GM19240 (cell line): Measurements from ENCODE around the gene RHOJ.

ENCODE experiments used
- DNase-seq: peaks from one replicate; pipeline ENCODE4 v3.0.0; 2011; ENCODE audit warnings: low spot score; ENCODE audit not compliant: insufficient read length

RHOJ gene

DNA sequence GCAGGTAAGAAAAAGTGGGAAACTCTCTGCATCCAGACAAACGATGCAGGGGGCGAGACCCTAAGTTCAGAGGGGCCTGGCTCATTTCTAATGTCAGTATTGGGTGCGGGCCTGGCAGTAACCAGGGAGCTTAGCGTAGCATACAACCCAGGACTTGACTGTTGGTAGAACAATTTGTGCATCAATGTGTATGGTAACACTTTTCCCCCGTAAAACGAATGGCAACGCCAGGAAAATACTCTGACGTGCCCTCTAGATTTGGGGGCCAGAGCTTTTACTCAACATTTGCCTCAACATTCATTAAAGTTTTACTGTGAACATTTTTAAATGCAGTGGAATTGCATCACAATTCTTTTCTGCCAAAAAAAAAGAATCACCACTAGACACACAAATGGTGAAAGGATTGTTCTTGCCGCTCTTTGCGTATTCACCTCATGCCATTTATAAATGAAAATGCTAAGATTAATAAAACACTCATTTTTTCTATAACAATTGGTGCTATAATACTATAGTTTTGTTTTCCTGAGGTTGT, 867 bp downstream of the RHOJ start:
- no peak for DNase-seq

DNA sequence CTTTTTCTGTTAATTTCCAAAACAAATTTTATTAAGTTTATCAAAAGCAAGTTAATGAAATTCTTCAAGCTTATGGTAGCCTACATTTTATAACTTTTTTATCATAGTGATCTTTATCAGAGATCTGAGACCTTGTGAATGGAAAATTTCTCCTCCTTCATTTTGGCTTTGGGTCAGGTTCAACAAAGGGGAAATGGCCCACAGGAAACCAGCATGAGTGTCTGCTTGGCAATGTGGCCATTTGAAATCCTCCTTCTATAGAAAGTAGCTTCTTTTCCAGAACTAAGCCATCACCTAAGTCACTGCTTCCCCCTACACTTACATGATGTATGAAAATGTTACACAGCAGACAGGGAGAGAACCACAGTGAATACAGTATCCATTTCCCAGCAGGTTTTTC, 1.6 kb downstream of the RHOJ start:
- DNase-seq: no peak

DNA sequence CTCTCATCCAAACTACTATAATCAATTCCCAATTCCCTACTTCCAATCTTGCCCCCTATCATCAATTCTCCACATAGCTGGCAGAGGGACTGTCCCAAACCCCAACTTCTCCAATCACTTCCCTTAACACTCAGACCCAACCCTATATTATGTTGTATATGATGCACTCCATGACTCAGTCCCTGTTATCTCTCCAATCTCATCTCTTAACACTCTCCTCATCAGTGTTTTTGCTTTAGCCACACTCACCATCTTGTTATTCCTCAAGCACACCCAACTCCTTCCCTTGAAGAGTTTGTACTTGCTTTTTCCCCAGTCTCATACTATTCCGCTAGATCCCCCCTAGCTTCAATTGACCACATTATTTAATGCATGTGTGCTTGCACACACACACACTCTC, 4.9 kb downstream of the RHOJ start:
- DNase-seq: no peak

DNA sequence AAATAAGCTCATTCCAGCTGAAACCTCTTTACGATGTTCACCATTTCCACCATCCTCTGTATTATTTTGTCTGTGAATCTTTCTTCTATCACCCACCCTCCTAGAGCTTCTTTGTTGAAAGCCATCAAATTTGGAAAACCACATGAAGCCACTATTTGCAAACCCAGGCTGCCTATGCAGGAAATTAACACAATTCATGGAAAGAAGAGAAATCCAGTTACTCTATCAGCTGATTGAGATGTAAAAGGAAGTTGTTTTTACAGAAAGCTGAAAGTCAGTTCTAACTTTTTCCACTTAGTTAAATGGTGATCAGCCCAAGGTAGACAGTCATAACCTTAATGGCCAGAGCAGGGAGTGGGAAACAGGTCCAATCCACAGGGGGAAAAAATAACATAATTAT, 6.6 kb downstream of the RHOJ start:
- no peak for DNase-seq

DNA sequence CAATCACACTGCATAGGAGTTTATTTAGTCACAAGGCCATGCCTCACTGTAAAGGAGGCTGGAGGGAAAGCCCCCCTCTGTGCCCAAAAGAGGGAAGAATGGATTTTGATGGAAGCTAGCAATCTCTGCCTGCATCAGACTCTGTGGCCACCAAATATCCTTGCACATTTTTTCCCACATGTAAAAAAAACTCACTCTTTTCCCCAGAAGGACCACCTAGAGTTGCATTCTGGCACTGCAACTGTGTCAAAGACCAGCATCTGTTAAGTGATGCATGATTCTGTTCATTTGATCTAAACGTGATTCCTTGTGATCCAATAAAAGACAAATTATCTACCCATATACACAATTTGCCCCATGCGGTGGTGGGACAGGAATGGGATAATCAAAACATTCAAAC, 8.0 kb downstream of the RHOJ start:
- no peak for DNase-seq

DNA sequence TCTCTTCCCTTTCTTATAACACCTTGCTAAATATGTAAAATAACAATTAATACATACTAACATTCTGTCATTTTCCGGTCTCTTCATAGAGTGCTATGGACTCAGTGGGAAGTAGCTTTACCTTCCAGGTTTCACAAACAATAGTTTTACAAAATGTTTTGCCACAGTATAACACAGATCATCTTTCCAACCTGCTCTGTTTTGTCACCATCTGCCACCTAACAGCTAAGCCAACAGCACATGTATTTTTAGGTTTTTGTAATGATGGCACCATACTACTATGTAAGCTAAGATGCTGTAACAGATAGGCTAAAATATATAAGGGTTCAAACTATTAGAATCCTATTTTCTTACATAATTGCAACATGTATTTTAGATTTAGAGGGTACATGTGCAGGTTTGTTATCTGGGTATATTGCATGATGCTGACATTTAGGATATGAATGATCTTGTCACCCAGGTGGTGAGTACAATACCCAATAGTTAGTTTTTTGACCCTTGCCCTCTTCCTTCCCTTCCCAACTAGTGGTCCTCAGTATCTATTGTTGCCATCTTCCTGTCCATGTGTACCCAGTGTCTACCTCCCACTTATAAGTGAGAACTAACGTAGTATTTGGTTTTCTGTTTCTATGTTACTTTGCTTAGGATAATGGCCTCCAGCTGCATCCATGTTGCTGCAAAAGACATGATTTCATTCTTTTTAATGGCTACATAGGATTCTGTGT, 8.7 kb downstream of the RHOJ start:
- no peak for DNase-seq

DNA sequence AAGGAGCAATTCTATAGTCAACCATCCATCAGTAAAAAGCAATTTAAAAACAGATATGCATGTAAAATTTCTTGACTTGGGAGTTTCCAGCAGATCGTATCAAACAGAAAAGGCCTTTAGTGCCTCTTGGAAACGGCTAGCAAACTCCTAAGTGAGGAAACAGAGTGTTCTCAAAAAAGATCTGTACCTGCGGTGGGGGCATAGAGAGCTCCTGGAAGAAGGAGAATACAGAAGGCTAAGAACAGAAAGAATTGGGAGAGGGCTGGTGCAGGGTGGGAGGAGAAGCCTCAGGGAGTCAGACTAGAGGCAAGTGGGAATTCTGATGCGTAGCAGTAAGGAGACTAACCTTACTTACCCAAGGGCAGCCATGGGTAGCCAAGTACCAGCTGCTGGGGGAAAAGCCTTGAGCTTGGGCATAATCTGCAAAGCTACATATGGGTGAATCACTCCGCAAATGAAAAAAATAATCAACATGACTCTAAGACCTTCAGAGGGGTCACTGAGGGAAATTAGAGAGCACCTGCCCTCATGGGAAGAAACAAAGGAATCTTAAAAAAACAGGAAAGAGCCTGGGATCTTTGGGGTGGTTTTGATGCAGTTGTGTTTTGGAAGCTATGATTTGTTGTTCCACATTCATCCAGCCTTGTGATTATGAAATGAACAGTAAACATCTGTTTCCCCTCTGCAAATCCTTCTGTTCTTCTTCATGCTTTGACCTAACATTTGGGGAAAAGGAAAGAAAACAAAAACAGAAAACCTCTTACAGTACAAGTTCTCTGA, 10.4 kb downstream of the RHOJ start:
- DNase-seq: no peak

DNA sequence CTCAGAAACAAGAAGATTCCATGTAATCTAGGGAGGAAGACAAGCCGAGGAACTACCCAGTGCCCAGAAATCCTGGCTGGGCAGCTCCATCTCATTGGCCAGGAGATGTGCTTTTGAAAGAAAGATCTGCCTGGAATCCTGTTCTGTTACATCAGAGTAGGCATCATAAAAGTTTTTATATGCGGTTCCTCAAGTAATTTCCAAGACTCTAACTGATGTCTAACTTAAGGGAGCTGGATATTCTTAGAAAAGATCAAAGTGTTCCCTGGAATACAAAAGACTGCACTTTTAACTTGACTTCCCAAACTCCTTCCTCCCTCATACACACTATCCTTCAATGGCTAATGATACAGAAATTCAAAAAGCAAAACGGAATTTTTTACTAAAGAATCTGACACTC, 16.3 kb downstream of the RHOJ start:
- DNase-seq: no peak

DNA sequence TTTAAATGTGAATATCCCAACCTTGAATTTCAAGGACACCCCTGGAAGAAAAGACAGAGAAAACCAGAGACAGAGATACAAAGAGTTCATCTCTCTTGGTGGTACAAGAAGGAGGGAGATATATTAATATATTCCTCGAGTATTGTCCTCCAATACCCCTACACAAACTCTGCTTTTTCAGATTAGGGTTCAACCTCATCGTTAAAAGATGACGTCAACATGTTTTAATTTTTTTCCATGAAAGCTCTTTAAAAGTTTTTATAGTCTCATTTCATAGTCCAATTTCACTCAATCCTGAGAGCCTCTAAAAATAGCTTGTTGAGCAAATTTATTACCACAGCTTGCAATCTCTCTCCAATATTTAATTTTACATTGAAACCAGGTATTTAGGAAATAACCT, 19.4 kb downstream of the RHOJ start:
- no peak for DNase-seq

DNA sequence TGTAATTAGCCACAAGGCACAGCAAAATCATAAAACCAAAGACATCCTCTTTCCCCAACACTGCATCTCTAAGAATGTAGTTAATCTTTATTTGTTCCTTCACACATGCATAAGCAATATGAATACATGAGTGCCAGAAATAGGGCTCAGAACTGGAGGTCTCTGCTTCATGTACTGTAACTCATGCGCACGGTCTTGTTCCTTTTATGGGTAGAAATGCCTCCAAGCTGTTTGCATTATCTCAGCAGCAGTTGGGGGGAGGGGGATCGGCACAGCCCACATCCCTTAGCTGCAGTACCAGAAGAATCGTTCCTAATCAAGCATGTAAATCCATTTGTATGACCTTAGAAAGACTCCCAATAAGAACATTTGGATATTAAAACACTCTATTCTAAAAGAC, 20.0 kb downstream of the RHOJ start:
- no peak for DNase-seq

DNA sequence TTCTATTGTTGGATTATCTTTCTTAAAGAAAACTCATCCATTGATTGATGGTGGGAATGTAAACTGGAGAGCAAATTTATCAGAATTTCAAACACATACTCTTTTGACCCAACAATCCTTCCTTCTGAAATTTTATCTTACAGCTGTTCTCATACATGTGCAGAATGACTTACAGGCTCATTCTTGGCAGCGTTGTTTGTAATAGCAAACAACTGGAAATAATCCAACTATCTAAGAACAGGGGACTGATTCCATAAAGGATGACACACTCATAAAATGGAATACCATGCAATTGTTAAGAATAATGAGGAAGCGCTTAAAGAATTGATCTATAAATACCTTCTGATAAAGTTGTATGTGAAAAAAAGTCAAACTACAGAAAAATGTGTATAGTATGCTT, 24.0 kb downstream of the RHOJ start:
- DNase-seq: no peak

DNA sequence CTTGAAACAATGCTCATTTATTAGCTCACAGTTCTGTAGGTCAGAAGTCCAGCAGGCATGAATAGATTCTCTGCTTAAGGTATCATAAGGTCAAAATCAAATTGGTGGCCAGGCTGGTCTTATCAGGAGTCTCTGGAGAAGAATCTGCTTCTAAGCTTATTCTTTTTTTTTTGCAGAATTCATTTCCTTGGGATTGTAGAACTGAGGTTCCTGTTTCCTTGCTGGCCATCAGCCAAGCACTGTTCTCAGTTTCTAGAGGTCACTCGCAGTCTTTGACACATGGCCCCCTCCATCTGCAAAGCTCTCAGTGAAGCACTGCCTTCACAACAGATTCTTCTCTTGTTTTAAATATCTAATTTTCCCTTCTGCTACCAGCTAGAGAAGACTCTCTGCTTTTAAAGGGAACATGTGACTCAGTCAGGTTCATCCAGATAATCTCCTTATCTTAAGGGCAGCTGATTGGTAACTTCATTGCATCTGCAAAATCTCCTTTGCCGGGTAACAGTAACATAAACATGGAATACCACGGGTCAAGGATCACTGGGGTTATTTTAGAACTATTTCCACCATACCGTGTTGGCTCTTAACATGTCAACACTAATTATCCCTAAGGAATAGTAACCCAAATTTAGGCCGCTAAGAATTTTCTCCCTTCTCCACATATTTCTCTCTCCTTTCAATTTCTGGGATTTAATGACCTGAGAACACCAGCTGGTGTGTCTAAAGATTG, 25.3 kb downstream of the RHOJ start:
- DNase-seq: no peak

DNA sequence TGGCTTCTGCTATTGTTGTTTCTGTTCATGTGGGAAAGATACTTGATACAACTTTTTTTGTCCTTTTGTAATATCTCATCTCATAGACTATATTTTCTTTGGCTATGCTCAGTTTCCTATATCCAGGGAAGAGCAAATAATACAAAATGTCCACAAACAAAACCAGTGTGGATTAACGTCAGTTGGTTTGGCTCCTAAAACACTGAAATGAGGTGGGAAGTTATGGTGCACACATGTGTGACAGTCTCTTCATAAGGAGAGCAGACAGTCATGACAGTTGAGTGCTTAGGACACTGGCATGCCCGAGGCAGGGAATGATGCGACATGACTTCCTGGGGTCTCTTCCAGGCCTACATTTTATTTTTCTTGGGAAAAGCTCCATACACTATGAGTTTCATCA, 27.5 kb downstream of the RHOJ start:
- DNase-seq: no peak

DNA sequence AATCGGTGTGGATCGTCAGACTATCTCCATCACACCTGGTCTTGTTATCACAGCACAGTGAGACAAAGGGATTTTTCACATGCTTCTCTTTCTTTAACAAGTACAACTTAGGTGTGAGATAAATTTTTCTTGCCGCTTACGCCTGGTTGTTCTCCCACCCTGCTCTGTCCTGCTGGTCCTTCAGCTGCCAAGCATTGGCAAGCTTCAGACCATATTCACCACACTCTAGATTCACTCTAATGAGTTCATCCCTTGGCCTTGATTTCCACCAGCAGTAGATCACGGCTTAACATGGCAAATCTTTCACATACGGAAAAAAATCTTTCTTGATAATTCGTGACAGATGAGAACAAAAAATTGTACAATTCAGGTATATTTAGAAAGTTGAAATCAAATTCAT, 33.5 kb downstream of the RHOJ start:
- no peak for DNase-seq

DNA sequence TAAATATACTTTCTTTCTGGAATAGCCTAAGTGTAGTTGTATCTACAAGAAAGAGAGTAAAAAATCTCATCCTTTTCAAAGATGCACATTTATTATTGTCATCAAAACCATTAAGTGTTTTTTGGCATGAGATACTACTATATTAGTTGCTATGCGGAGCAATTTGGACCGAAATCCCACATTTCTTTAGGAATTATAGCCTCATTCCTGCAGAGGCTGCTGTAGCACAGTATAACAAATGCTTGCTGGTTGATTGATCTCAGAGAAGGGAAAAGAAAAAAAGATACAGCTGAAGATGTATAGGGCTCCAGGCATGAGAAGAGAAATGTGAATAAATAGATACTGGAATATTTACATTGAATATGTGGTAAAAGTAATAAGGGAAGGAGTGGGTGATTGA, 36.0 kb downstream of the RHOJ start:
- DNase-seq: no peak

DNA sequence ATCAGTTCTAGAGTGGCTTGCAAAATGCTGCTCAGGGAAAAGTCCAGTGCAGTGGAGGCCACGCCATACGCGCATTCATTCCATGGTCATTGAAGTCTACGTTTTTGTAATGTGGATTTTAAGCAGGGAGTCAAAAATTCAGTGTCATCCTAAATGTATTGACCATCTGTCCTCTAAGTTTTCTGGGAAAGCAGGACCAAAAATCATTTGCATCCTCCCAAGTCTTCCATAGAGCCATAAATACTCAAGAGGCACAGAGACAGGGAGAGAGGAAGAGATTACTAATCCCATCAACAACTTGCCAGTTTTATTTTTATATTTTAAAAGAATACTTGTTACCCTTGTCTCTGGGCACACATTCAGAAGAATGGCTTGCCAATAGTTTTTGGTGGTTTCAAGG, 36.9 kb downstream of the RHOJ start:
- DNase-seq: no peak

DNA sequence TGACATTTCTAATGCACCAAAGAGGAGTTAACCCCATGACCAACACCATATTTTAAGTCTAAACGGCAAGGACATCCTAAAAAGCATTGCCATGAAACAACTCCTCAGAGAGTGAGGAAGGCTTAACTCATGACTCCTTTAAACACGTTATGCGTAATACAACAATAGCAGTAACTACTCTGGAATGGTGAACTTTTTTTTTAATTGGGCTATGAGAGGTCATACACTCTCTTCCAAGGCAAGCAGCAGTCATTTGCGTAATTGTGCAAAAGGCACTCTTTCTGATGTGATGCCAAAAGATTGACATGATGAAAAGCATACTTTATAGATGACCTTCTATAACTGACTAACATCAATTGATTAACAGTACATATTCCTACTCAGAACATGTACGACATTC, 39.4 kb downstream of the RHOJ start:
- no peak for DNase-seq

DNA sequence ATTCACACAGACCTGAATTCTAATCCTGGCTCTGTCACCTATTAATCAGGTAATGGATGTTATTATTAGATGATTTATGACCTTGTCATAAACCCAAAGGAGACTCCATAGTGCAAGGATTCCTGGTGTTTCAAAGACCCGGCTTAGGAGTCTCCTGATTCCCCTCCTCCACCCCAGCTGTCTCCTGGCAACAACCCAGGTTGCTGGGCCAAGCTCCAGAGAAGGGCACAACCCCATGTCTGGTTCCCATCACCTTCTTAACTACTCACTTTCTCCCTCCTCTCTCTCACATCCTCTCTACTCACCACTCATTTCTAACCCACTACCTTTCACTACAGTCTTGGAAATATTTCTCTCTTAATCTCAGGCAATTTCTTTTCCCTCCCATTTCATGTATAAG, 41.6 kb downstream of the RHOJ start:
- DNase-seq: no peak

DNA sequence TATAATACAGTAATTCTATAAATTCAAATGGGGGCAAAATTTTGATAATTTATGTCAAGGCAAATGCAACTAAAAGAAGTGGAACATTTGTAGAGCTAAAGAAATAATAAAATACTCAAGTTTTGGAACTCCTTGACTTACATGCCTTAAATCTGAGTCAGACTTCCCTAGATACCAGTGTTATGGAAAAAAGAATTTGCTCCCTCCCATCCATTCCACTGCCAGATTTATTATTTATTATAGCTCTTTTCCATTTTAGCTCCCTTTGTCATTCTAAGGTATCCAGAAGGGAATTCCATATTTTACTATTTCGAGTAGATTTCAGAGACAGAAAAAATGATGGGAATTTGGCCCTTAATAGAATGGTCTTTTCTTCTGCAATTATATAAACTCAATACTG, 44.0 kb downstream of the RHOJ start:
- no peak for DNase-seq

DNA sequence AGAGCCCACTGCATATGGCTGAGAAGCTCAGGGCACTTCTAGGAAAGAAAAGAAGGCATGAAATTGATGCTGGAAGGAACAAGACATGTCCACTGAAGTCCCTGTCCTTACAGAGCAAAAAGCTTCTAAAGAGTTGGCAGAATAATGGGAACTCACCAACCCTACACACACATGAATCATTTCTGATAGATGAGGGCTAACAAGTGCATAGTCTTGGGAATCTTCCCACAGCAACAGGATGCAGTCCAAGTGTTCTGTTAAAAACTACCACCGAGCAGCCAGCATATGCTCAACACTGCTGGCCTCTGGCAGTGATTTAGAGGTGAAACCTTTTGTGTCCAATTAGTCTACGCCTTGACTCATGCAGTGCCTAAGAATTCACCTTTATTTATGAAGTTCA, 44.8 kb downstream of the RHOJ start:
- no peak for DNase-seq

DNA sequence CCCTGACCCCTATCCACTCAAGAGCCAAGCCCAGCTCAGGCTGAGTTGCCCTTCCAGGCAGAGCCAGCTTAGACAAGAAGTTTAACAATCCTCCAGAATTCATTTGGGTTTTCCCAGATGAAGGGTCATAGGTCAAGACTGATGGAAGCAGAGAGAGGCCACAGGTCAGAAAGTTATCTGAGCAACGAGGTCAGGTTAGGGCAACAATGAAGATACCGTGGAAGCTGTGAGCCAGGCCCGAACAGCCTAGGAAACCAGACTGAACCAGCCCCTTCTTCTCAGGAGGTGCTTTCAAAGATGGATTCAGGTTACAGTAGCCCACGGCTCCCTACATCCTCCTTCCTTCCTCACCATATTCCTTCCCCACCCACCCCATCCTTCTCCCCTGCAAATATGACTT, 53.1 kb downstream of the RHOJ start:
- no peak for DNase-seq

DNA sequence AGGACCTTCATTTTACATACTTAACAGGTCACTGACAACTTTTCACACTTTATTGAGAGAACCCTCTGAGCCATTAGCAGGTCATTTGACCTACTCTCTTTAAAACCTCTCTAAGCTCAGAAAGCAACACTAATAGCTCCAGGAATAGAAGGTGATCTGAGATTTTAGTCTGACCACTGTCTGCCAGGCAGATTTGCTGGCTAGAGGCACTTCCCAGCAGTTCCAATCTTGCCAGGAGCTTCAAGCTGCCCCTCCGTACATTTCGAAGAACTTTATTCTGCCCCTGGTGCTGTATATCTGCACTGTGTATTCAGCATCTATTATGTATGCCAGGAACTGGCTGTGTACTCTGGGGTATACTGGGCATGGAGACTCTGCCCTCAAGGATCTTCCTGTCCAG, 58.2 kb downstream of the RHOJ start:
- no peak for DNase-seq
